NOMO-1 treated with dmso at 0.1 percent for 144 hours (cell line): ENCODE data around the gene BST2.

Experiments
- DNase-seq: peaks from one replicate; lab custom pipeline; 2025; ENCODE audit not compliant: unreplicated experiment; lab: John Stamatoyannopoulos, UW

Gene BST2

GRCh38 chr19:17419621-17420474 is 14.4 kb upstream of the BST2 start, which contains the start of gene MVB12A:
Gene MVB12A, plus strand, starts transcription at chr19:17420047. Its CDS starts 89 bp downstream, at chr19:17420136.
- peak; percentile 96 for DNase-seq

GRCh38 chr19:17419154-17419620 is 13.8 kb upstream of the BST2 start:
- DNase-seq: no peak

- DNase-seq: no peak
These were observed 13.3 kb upstream of the BST2 start for GRCh38 chr19:17418710-17419109.

GRCh38 chr19:17415121-17415520 is 9.7 kb upstream of the BST2 start:
- no peak for DNase-seq

- no peak for DNase-seq
These were observed 8.7 kb upstream of the BST2 start for GRCh38 chr19:17414097-17414496.

GRCh38 chr19:17411801-17412200 is 6.4 kb upstream of the BST2 start:
- no peak for DNase-seq

- no peak for DNase-seq
These were observed 4.6 kb upstream of the BST2 start for GRCh38 chr19:17409990-17410389.

GRCh38 chr19:17406887-17407196 is 1.4 kb upstream of the BST2 start:
- no peak for DNase-seq

GRCh38 chr19:17406046-17406886 is 836 bp upstream of the BST2 start:
- no peak for DNase-seq

GRCh38 chr19:17404621-17405249 is 695 bp downstream of the BST2 start:
- DNase-seq: no peak

GRCh38 chr19:17404015-17404414 is 1.4 kb downstream of the BST2 start:
- DNase-seq: no peak

- DNase-seq: no peak
These were observed 2.2 kb downstream of the BST2 start for GRCh38 chr19:17402982-17403855.

GRCh38 chr19:17401628-17402027 is 3.8 kb downstream of the BST2 start:
- DNase-seq: no peak

GRCh38 chr19:17398902-17399527 is 6.4 kb downstream of the BST2 start:
- no peak for DNase-seq

GRCh38 chr19:17394891-17395415 is 10.5 kb downstream of the BST2 start:
- peak; percentile 61 for DNase-seq

GRCh38 chr19:17393914-17394313 is 11.5 kb downstream of the BST2 start, which contains the start of gene CCDC194:
Gene CCDC194, minus strand, starts transcription at chr19:17394196. Its CDS starts 38 bp downstream, at chr19:17394158.
- DNase-seq: no peak

GRCh38 chr19:17393002-17393401 is 12.4 kb downstream of the BST2 start:
- no peak for DNase-seq

- peak; percentile 63 for DNase-seq
These were observed 13.9 kb downstream of the BST2 start for GRCh38 chr19:17391371-17392151.
